Measurements from ENCODE around the gene ITPR1. TPM values are rescaled to one million over a fixed set of nuclear protein-coding genes. Genes with fewer than 3 reads are reported as not detected.

The ITPR1 gene
- total and polyA plus RNA-seq, 8 donors: 34.8 to 57.3 (median 42.0) TPM

DNA sequence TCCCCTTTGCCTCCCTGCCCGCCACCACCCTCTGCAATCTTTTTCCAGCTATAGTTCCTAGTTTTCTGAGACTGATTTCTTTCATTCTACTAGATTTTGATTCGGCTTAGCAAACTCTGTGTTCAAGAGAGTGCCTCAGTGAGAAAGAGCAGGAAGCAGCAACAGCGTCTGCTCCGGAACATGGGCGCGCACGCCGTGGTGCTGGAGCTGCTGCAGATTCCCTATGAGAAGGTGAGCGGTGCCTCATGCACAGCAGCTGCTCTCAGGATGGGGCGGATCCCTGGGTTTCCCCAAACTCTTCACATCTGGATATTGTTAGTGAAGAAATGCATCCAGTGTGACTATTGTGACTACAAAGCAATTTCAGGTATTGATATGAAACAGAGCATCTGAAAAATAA, 191.8 kb downstream of the ITPR1 start:
- TF ChIP-seq, protein P1, sequence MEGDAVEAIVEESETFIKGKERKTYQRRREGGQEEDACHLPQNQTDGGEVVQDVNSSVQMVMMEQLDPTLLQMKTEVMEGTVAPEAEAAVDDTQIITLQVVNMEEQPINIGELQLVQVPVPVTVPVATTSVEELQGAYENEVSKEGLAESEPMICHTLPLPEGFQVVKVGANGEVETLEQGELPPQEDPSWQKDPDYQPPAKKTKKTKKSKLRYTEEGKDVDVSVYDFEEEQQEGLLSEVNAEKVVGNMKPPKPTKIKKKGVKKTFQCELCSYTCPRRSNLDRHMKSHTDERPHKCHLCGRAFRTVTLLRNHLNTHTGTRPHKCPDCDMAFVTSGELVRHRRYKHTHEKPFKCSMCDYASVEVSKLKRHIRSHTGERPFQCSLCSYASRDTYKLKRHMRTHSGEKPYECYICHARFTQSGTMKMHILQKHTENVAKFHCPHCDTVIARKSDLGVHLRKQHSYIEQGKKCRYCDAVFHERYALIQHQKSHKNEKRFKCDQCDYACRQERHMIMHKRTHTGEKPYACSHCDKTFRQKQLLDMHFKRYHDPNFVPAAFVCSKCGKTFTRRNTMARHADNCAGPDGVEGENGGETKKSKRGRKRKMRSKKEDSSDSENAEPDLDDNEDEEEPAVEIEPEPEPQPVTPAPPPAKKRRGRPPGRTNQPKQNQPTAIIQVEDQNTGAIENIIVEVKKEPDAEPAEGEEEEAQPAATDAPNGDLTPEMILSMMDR (IDR thresholded peaks at IDR 0.05): no peak
- H3K4me1 ChIP-seq: no peaks in the 10 kb centered on the region
- no peak for ATAC-seq
- no peak overlapping the region for H3K27ac ChIP-seq
- peaks cover 0 to 5% of the 10 kb centered on the region in 2 donors for H3K9me3 ChIP-seq
- peaks cover 0 to 55% of the 10 kb centered on the region in 2 donors for H3K36me3 ChIP-seq
- H3K4me3 ChIP-seq: no peak overlapping the region
- DNase-seq: no peak
- intact Hi-C loops (cut with DNase I): no loop called here
- H3K27me3 ChIP-seq: no peaks in the 10 kb centered on the region

DNA sequence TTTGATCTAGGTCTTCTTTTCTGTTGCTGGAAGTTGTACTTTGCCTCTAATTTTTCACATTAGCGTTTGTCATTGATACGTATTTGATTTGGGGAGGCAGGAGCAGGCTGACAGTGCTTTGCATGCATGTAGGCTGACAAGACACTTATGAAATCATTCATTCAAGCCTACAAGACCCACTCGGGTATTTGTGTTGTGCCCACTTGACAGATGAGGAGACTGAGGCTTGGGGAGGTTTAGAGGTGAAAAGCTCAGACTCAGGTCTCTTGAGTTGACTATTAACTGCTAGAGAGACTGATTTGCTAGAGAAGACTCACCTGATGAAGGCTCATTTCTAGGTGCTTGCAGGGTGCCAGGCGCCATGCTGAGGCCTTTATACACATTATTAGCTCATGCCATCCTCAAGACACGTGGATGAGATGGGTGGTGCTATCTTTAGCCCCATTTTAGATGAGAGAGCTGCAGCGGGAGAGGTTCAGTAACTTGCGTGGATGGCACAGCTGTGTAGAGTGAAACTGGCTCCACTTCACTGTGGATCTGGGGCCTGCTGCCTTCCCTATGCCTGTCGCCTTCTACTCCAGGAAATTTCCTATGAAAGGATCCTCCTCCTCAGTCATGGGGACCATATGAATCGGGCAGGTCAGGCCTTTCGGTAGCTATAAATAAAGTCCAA, 192.7 kb downstream of the ITPR1 start:
- H3K36me3 ChIP-seq: peaks cover 0 to 61% of the 10 kb centered on the region in 2 donors
- H3K4me1 ChIP-seq: no peaks in the 10 kb centered on the region
- TF ChIP-seq, protein P1 (IDR thresholded peaks at IDR 0.05): no peak
- H3K27ac ChIP-seq: no peak overlapping the region
- no peak overlapping the region for H3K4me3 ChIP-seq
- no peaks in the 10 kb centered on the region for H3K27me3 ChIP-seq
- peaks cover 0 to 9% of the 10 kb centered on the region in 2 donors for H3K9me3 ChIP-seq
- ATAC-seq (no peak), DNase-seq (no peak)
- intact Hi-C loops (cut with DNase I): no loop called here

DNA sequence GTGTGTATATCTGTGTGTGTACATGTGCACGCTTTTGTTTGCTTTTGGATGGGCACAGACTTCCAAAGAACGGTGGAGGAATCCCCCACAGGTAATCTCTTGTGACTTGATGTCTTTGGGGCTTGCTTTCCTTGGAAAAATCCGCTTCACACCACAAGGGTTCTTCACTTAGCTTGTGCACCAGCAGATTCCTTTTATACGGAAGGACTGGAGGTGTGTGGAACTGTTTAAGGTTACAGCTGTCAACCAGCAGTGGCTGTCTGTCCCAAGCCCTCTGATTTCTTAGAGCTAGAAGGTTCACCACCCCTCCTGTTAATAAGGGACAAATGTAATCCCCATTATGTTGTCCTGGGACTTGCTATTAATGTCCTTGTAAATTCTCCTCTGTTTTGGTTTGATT, 193.5 kb downstream of the ITPR1 start:
- peaks cover 0 to 61% of the 10 kb centered on the region in 2 donors for H3K36me3 ChIP-seq

DNA sequence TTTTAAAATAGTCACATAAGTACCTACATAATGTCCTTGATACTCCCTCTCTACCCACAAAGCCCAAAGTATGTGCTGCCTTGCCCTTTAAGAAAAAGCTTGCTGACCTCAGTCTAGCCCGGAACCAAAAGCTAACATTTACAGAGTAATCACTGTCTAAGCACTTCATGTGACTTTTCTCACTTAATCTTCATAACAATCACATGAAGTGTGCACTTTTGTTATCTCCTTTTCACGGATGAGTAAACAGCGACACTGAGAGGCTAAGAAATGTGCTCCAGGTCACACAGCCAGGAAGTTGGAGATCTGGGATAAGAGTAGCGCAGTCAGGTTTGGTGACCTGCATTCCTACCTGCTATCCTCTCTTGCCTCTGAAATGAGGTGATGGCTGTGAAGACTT, 194.0 kb downstream of the ITPR1 start:
- intact Hi-C loops (cut with DNase I): no loop called here

More for the DNA sequence above, 193.5 kb downstream of the ITPR1 start:
- intact Hi-C loops (cut with DNase I): no loop called here
- TF ChIP-seq, protein P1 (IDR thresholded peaks at IDR 0.05): no peak
- no peaks in the 10 kb centered on the region for H3K4me1 ChIP-seq
- peaks cover 0 to 9% of the 10 kb centered on the region in 2 donors for H3K9me3 ChIP-seq
- no peaks in the 10 kb centered on the region for H3K27me3 ChIP-seq
- no peak for DNase-seq
- peak overlapping the region in 1 of 2 donors; percentile 49 for H3K27ac ChIP-seq
- peak; percentile 57 for ATAC-seq
- H3K4me3 ChIP-seq: no peak overlapping the region

DNA sequence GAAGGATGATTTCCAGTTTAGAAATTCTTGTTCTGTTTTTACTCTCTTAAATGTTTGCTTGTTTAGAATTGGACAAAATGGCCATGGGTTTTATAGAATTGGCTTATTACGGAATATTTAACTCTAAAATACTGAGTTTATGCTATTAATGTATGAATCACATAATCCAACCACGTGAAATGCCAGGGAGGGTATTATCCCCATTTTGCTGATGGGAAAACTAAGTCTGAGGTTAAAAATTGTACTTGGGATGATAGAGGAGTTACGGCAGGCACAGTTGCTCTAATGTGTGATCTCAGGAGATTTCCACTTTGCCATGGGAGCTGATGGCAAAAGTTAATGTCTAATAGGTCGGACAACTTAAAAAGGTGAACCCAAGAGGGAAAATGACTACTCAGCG, 194.4 kb downstream of the ITPR1 start:
- DNase-seq (no peak), ATAC-seq (no peak)
- Histone ChIP-seq H3K4me1 (no peaks in the 10 kb centered on the region), H3K36me3 (peaks cover 0 to 68% of the 10 kb centered on the region in 2 donors), H3K27me3 (no peaks in the 10 kb centered on the region), H3K4me3 (no peak overlapping the region), H3K27ac (peak overlapping the region in 1 of 2 donors; percentile 49), H3K9me3 (peaks cover 0 to 9% of the 10 kb centered on the region in 2 donors)
- intact Hi-C loops (cut with DNase I): no loop called here
- TF ChIP-seq, protein P1 (IDR thresholded peaks at IDR 0.05): no peak

More for the DNA sequence above, 194.0 kb downstream of the ITPR1 start:
- ATAC-seq (peak; percentile 95), DNase-seq (peak in 2 of 4 donors; percentile 20 to 37)
- Histone ChIP-seq H3K9me3 (peaks cover 0 to 9% of the 10 kb centered on the region in 2 donors), H3K4me1 (no peaks in the 10 kb centered on the region), H3K36me3 (peaks cover 0 to 64% of the 10 kb centered on the region in 2 donors), H3K27me3 (no peaks in the 10 kb centered on the region), H3K27ac (peak overlapping the region in 1 of 2 donors; percentile 49), H3K4me3 (no peak overlapping the region)
- TF ChIP-seq, protein P1 (IDR thresholded peaks at IDR 0.05): no peak

Measured in left lung (tissue), 10 donors.